Mucosa of rectum (tissue), 2 donors: ENCODE measurements around the gene PRKCSH.

Source experiments
- H3K27ac ChIP-seq, 2 donors: one replicate each; pipeline ENCODE4 v1.7.0; 2013; ENCODE audit warnings: inconsistent platforms in 2 of 2, low read depth in 2 of 2, low read length in 2 of 2
- H3K27me3 ChIP-seq, 2 donors: one replicate each; pipeline ENCODE4 v1.7.0; 2013; ENCODE audit warnings: low read length in 2 of 2; ENCODE audit not compliant: control insufficient read depth in 2 of 2, insufficient read depth in 2 of 2
- H3K36me3 ChIP-seq, 2 donors: one replicate each; pipeline ENCODE4 v1.7.0; 2013; ENCODE audit warnings: low read length in 2 of 2; ENCODE audit not compliant: control insufficient read depth in 2 of 2, insufficient read depth in 2 of 2
- H3K4me1 ChIP-seq, 2 donors: one replicate each; pipeline ENCODE4 v1.7.0; 2013; ENCODE audit warnings: low read length in 2 of 2, mild to moderate bottlenecking in 1 of 2; ENCODE audit not compliant: control insufficient read depth in 2 of 2, insufficient read depth in 2 of 2
- H3K4me3 ChIP-seq, 2 donors: one replicate each; pipeline ENCODE4 v1.7.0; 2013; ENCODE audit warnings: low read length in 2 of 2
- H3K9ac ChIP-seq, 2 donors: one replicate each; pipeline ENCODE4 v1.7.0; 2013; ENCODE audit warnings: low read length in 2 of 2, low read depth in 1 of 2, mild to moderate bottlenecking in 1 of 2
- H3K9me3 ChIP-seq, 2 donors: one replicate each; pipeline ENCODE4 v1.7.0; 2013; ENCODE audit warnings: low read length in 2 of 2; ENCODE audit not compliant: control insufficient read depth in 2 of 2
- donor health status: healthy.
- donor health status: Normal muscosa, but diverticular disease.

The PRKCSH gene, protein sequence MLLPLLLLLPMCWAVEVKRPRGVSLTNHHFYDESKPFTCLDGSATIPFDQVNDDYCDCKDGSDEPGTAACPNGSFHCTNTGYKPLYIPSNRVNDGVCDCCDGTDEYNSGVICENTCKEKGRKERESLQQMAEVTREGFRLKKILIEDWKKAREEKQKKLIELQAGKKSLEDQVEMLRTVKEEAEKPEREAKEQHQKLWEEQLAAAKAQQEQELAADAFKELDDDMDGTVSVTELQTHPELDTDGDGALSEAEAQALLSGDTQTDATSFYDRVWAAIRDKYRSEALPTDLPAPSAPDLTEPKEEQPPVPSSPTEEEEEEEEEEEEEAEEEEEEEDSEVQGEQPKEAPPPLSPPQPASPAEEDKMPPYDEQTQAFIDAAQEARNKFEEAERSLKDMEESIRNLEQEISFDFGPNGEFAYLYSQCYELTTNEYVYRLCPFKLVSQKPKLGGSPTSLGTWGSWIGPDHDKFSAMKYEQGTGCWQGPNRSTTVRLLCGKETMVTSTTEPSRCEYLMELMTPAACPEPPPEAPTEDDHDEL

DNA sequence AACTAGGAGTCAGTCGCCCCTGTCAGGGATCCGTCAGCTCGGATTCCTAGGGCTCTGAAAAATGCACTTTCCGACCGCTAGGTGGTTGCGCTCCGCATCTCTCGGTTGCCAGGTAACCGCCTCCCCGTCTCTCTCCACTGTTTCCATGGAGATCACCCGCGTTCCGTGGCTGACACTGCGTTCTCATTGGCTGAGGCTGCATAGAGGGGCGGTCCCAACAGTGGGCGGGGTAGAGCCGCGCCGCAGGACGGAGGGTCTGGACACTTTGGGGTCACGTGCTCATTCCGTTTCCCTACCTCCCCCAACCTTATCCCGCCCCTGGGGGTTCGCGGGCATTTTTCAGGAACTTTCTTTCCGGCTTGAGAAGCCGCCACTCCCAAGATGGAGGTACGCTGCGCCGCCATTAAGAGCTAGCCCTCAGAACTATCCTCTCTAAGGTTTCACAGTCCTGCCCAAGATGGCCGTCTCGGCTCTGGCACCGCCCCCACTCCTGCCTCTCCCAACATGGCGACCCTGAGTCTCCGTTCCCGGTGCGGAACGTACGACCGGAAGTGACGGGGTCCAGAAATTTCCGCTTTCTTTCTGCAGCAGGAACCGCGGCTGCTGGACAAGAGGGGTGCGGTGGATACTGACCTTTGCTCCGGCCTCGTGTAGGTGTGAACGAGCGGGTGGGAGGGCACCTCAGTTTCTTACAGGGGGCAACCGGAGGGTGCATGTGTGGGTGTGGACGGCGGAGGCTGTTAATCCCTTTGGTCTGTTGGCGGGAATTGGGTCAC lies at the start of gene PRKCSH, which contains the start of gene ODAD3:
Gene PRKCSH, plus strand, starts transcription at position 579 of the 776 bp plus-strand sequence. CDS start 483 bp downstream, outside the sequence.
Gene ODAD3, minus strand, starts transcription at position 65 of the 776 bp plus-strand sequence. CDS start 105 bp downstream, outside the sequence.
- Histone ChIP-seq H3K4me1 (peaks cover 14 to 16% of the 10 kb centered on the region in 2 donors), H3K9me3 (no peaks in the 10 kb centered on the region), H3K27ac (peak within 1 kb of the TSS; percentile 67 to 85), H3K27me3 (peaks cover 0 to 2% of the 10 kb centered on the region in 2 donors), H3K36me3 (peaks cover 15 to 17% of the 10 kb centered on the region in 2 donors), H3K4me3 (peak within 1 kb of the TSS; percentile 83 to 98), H3K9ac (peak within 1 kb of the TSS; percentile 73 to 94)

DNA sequence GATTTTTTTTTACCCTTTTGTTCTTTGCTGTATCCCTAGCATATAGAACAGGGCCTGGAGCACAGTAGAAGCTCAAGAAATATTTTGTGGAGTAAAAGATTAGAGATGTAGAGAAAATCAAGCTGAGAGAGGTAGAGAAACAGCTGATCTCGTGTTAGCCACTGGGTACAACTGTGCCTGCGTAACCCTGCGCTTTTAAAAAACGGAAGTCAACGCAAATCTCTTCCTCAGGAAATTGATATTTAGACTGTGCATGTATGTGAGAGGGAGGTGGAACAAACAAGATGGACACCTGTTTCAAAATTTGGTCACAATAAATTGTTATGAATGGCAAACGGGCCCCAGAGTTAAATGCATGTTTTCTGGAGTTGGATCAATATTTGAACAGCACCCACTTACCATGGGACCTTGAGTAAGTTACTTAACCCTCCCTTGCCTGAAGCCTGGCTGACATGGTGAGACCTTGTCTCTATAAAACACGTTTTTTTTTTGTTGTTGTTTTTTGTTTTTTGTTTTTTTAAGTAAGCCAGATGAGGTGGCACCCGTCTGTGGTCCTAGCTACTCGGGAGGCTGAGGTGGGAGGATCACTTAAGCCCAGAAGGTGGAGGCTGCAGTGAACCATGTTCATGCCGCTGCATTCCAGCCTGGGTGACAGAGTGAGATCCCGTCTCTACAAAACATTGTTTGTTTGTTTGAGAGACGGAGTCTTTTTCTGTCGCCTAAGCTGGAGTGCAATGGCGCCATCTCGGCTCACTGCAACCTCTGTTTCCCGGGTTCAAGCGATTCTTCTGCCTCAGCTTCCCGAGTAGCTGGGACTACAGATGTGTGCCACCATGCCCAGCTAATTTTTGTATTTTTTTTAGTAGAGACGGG lies 48.0 kb upstream of the PRKCSH start:
- Histone ChIP-seq H3K27ac (no peak overlapping the region), H3K4me3 (no peak overlapping the region), H3K4me1 (peaks cover 5 to 12% of the 10 kb centered on the region in 2 donors), H3K27me3 (no peaks in the 10 kb centered on the region), H3K36me3 (no peaks in the 10 kb centered on the region), H3K9ac (no peak overlapping the region), H3K9me3 (no peaks in the 10 kb centered on the region)

- Histone ChIP-seq H3K27me3 (no peaks in the 10 kb centered on the region), H3K27ac (no peak overlapping the region), H3K9me3 (no peaks in the 10 kb centered on the region), H3K36me3 (no peaks in the 10 kb centered on the region), H3K4me3 (no peak overlapping the region), H3K9ac (no peak overlapping the region), H3K4me1 (no peaks in the 10 kb centered on the region)
Measured at GRCh38 chr19:11390359-11390758, 45.1 kb upstream of the PRKCSH start.

DNA sequence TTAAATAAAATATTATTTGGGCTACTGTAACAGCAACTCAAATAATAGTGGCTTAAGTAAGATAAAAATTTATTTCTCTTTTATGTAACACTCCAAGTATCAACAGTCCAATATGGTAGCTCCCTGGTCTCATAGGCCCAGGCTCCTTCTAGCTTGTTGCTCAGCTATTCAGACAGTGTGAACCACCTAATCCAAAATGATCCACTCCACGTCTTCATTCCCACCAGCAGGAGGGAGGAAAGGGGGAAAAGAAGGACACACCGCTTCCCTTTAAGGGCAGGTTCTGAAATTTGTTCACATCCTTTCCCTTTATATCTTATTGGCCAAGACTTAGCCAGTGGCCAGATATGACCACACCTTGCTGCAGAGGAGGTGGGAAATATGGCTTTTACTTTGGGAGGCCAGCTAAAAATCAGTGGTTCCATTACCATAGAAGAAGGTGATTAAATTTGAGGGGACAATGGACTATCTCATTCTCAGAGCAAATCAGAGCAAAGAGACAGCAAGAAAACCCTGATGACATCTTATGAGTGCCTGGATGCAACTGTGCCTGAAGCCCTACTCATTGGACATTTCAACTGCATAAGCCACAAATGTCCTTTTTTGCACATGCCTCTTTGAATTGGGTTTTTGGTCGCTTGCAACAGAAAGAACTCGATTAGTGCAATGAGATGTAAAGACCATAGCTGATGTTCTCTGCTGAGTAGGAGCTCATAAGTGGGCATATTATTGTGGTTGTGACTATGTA lies 44.3 kb upstream of the PRKCSH start:
- no peaks in the 10 kb centered on the region for H3K36me3 ChIP-seq
- no peaks in the 10 kb centered on the region for H3K4me1 ChIP-seq
- no peaks in the 10 kb centered on the region for H3K27me3 ChIP-seq
- H3K9ac ChIP-seq = no peak overlapping the region
- H3K4me3 ChIP-seq = no peak overlapping the region
- H3K27ac ChIP-seq = no peak overlapping the region
- no peaks in the 10 kb centered on the region for H3K9me3 ChIP-seq

- H3K9me3 ChIP-seq = no peaks in the 10 kb centered on the region
- H3K27me3 ChIP-seq = no peaks in the 10 kb centered on the region
- H3K9ac ChIP-seq = no peak overlapping the region
- H3K4me3 ChIP-seq = no peak overlapping the region
- H3K36me3 ChIP-seq = no peaks in the 10 kb centered on the region
- H3K27ac ChIP-seq = no peak overlapping the region
- no peaks in the 10 kb centered on the region for H3K4me1 ChIP-seq
Measured at GRCh38 chr19:11397089-11397610, 38.3 kb upstream of the PRKCSH start.

DNA sequence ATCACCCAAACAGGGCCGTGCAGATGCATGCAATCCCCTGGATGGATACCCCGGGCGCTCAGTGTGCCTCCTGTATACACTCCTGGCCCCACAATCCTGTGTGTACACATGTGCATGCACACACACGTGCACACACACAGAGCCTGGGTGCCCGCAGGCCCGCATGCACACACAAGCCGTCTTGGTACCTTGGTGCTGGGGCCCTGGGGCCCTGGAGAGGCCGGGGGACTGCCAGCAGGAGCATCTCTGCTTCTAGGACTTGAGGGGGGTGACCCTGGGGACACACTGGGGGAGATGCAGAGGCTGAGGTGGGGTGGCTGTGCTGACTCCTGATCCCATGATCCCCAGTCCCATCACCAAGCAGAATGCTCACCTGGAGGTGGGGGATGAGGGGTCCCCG lies 35.8 kb upstream of the PRKCSH start:
- Histone ChIP-seq H3K36me3 (no peaks in the 10 kb centered on the region), H3K9me3 (no peaks in the 10 kb centered on the region), H3K9ac (no peak overlapping the region), H3K4me1 (no peaks in the 10 kb centered on the region), H3K4me3 (no peak overlapping the region), H3K27ac (no peak overlapping the region), H3K27me3 (no peaks in the 10 kb centered on the region)

- Histone ChIP-seq H3K36me3 (no peaks in the 10 kb centered on the region), H3K4me3 (no peak overlapping the region), H3K9me3 (no peaks in the 10 kb centered on the region), H3K9ac (no peak overlapping the region), H3K27ac (no peak overlapping the region), H3K27me3 (no peaks in the 10 kb centered on the region), H3K4me1 (no peaks in the 10 kb centered on the region)
Measured at GRCh38 chr19:11400798-11401197, 34.6 kb upstream of the PRKCSH start.

DNA sequence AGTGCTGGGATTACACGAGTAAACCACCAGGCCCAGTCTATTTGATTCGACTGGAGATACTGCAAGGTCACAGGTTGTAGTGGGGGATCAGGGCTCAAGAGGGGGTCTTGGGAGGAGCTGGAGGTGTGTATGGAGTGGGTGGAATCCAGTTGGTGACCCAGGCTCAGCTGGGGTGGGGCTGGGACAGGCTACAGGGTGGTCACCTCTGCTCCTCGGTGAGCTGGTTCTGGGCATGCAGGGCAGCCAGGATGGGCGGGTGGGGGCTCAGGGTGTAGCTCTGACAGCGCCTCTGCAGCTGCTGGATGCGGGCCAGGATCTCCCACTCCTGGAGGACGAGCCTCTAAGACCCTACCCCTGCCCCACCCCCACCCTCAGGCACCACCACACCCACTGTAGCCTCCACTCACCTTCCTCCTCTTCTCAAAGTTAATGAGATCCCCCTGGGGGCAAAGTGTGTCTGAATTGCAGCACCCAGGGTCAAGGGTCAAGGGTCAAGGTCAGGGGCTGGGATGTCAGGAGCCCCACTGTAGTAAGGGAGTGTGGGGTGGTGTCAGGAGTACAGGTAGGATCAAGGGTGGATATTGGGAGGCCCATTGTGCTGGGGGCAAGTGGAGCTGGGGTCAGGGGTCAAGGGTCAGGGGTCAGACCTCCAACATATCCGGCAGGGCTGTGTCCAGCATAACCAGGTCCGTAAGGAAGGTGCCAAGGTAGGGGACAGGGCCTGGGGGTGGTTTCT lies 33.5 kb upstream of the PRKCSH start:
- Histone ChIP-seq H3K27ac (no peak overlapping the region), H3K4me3 (no peak overlapping the region), H3K9me3 (no peaks in the 10 kb centered on the region), H3K27me3 (no peaks in the 10 kb centered on the region), H3K4me1 (no peaks in the 10 kb centered on the region), H3K36me3 (no peaks in the 10 kb centered on the region), H3K9ac (no peak overlapping the region)
